GM23248 (cell line): ENCODE measurements around the gene UBE2G1. TPM values are rescaled to one million over a fixed set of nuclear protein-coding genes. Genes with fewer than 3 reads are reported as not detected.

ENCODE experiments used
- DNase-seq: peaks from one replicate; pipeline ENCODE4 v3.0.0-alpha.2; 2015
- H2AFZ ChIP-seq: fragments of 200-600 bp; sonication (generic); 2 replicates; pipeline ENCODE4 v1.6.1; 2016; ENCODE audit warnings: antibody characterized with exemption
- H3F3A ChIP-seq: fragments of 200-600 bp; sonication (generic); 2 replicates; pipeline ENCODE4 v1.6.1; 2016; ENCODE audit warnings: mild to moderate bottlenecking, antibody characterized with exemption, mixed run types; ENCODE audit not compliant: insufficient read depth
- H3K27ac ChIP-seq: fragments of 200-600 bp; sonication (generic); 2 replicates; pipeline ENCODE4 v1.5.1; 2016; ENCODE audit warnings: mild to moderate bottlenecking
- H3K27me3 ChIP-seq: fragments of 200-600 bp; sonication (generic); replicated peaks from 2 replicates; pipeline ENCODE4 v1.6.1; 2016; ENCODE audit warnings: mild to moderate bottlenecking; ENCODE audit not compliant: insufficient read depth
- H3K36me3 ChIP-seq: fragments of 200-600 bp; sonication (generic); 2 replicates; pipeline ENCODE4 v1.6.1; 2016; ENCODE audit warnings: low read depth, mild to moderate bottlenecking
- H3K4me1 ChIP-seq: fragments of 200-600 bp; sonication (generic); 2 replicates; pipeline ENCODE4 v1.6.1; 2016; ENCODE audit warnings: mild to moderate bottlenecking; ENCODE audit not compliant: insufficient read depth
- H3K4me2 ChIP-seq: fragments of 200-600 bp; sonication (generic); one replicate; pipeline ENCODE4 v1.6.1; 2016; ENCODE audit warnings: mild to moderate bottlenecking; ENCODE audit not compliant: unreplicated experiment
- H3K4me3 ChIP-seq: fragments of 200-600 bp; sonication (generic); 2 replicates; pipeline ENCODE4 v1.5.1; 2016; ENCODE audit warnings: mild to moderate bottlenecking
- H3K79me2 ChIP-seq: fragments of 200-600 bp; sonication (generic); 2 replicates; pipeline ENCODE4 v1.6.1; 2016; ENCODE audit warnings: mild to moderate bottlenecking; ENCODE audit not compliant: insufficient read depth
- H3K9ac ChIP-seq: fragments of 200-600 bp; sonication (generic); 2 replicates; pipeline ENCODE4 v1.6.1; 2016; ENCODE audit warnings: mild to moderate bottlenecking
- H3K9me2 ChIP-seq: fragments of 200-600 bp; sonication (generic); 2 replicates; pipeline ENCODE4 v1.6.1; 2016; ENCODE audit warnings: mixed run types, mild to moderate bottlenecking, moderate library complexity; ENCODE audit not compliant: insufficient read depth
- H3K9me3 ChIP-seq: fragments of 200-600 bp; sonication (generic); one replicate; pipeline ENCODE4 v1.6.1; 2017; ENCODE audit warnings: low read depth
- H4K20me1 ChIP-seq: fragments of 200-600 bp; sonication (generic); 2 replicates; pipeline ENCODE4 v1.6.0; 2016; ENCODE audit not compliant: insufficient read depth
- EZH2 ChIP-seq: fragments of 200-600 bp; sonication (generic); IDR thresholded peaks from 2 replicates; pipeline ENCODE4 v1.6.1; 2018; ENCODE audit warnings: antibody characterized with exemption, mild to moderate bottlenecking; ENCODE audit not compliant: insufficient read depth, poor library complexity, severe bottlenecking
- EZH2phosphoT487 ChIP-seq: fragments of 200-600 bp; sonication (generic); IDR thresholded peaks from 2 replicates; pipeline ENCODE4 v1.6.1; 2018; ENCODE audit warnings: antibody characterized with exemption, moderate library complexity, mild to moderate bottlenecking, low read depth; ENCODE audit not compliant: insufficient read depth
- WGBS, 2 experiments: methylation state at CpG; one replicate each; pipeline ENCODE4 v1.1.6; 2015 to 2017; ENCODE audit warnings: low lambda C conversion rate in 2 of 2, low coverage in 1 of 2; ENCODE audit errors: missing lambda C conversion rate in 2 of 2; 5-methylcytosine and 5-hydroxymethylcytosine counted together
- in situ Hi-C: fragments of 300-500 bp; cut with MboI; formaldehyde crosslinking; loops from 2 replicates; pipeline ENCODE4 v1.15.0; 2020
- polyA plus RNA-seq: library from polyadenylated mRNA; unstranded; fragments of >200 nt; fragmentation: Nextera tagmentation; extraction: Ambion mirVana; gene quantifications from 2 replicates; pipeline ENCODE4 v1.2.1, GENCODE V29; 2016
- total RNA-seq: library from RNA; depleted of rRNA; stranded (reverse); fragments of >200 nt; shearing (Covaris generic); gene quantifications from 2 replicates; pipeline ENCODE4 v1.2.3, GENCODE V29; 2014

Gene UBE2G1
- total and polyA plus RNA-seq, 2 experiments from 2014 or later: 37.8 to 49.4 TPM

GRCh38 chr17:4305224-4305623 lies 61.3 kb downstream of the UBE2G1 start:
- WGBS, 2 experiments: 89 to 91% methylated on average over 7 of the region's 7 CpGs
- Histone ChIP-seq H3K4me2 (no peak overlapping the region), H3K79me2 (peaks cover 97% of the 10 kb centered on the region), H3K9ac (no peak overlapping the region), H3K9me2 (no peaks in the 10 kb centered on the region), H3F3A (peaks cover 8% of the 10 kb centered on the region; the same call in 1 of the 2 replicates), H2AFZ (no peak overlapping the region), H3K36me3 (no peaks in the 10 kb centered on the region; the same call in 1 of the 2 replicates), H3K4me1 (peaks cover 14% of the 10 kb centered on the region), H3K27me3 (no peaks in the 10 kb centered on the region), H3K4me3 (no peak overlapping the region), H3K9me3 (no peaks in the 10 kb centered on the region), H3K27ac (no peak overlapping the region), H4K20me1 (peaks cover 10% of the 10 kb centered on the region; the same call in 1 of the 2 replicates)
- TF ChIP-seq EZH2phosphoT487 (no peak), EZH2 (no peak)
- DNase-seq: no peak
- in situ Hi-C loops: no loop called here

GRCh38 chr17:4304417-4305027 lies 62.0 kb downstream of the UBE2G1 start:
- Histone ChIP-seq H4K20me1 (peaks cover 4% of the 10 kb centered on the region; the same call in 1 of the 2 replicates), H3K36me3 (no peaks in the 10 kb centered on the region; the same call in 1 of the 2 replicates), H3K9ac (no peak overlapping the region), H2AFZ (no peak overlapping the region), H3F3A (peaks cover 8% of the 10 kb centered on the region; the same call in 1 of the 2 replicates), H3K4me2 (no peak overlapping the region), H3K27ac (no peak overlapping the region), H3K79me2 (peaks cover 97% of the 10 kb centered on the region), H3K27me3 (no peaks in the 10 kb centered on the region), H3K9me3 (no peaks in the 10 kb centered on the region), H3K4me1 (peaks cover 8% of the 10 kb centered on the region; the same call in 1 of the 2 replicates), H3K4me3 (no peak overlapping the region), H3K9me2 (no peaks in the 10 kb centered on the region)
- 49 to 50% methylated on average over 6 of the region's 6 CpGs for WGBS, 2 experiments
- TF ChIP-seq EZH2phosphoT487 (no peak), EZH2 (no peak)
- in situ Hi-C loops: no loop called here
- DNase-seq: peak; percentile 64

DNA sequence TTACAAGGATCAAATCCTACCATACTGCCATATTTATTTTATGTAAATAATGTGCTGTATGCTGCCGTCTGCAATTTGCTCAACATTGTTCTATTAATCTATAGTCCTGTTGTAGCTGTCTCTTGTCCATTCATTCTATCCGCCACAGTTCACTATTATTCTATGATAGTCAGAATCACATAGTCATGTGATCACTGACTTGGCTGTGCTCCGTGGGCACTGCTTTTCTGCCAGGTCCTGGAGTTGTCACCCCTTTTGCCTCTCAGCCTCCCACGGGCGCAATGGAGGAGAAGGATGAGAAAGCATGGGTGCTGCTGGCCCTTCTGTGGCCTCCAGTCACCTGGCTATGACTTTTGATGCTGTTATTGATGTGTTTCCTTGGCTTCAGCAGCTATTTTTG lies 65.4 kb downstream of the UBE2G1 start:
- Histone ChIP-seq H2AFZ (no peak overlapping the region), H3K4me2 (no peak overlapping the region), H3F3A (peaks cover 14% of the 10 kb centered on the region), H3K9ac (no peak overlapping the region), H3K27me3 (no peaks in the 10 kb centered on the region), H3K9me3 (no peaks in the 10 kb centered on the region), H3K9me2 (no peaks in the 10 kb centered on the region), H4K20me1 (peaks cover 22% of the 10 kb centered on the region; the same call in 1 of the 2 replicates), H3K4me1 (peaks cover 16% of the 10 kb centered on the region), H3K79me2 (peaks cover 97% of the 10 kb centered on the region), H3K4me3 (no peak overlapping the region), H3K36me3 (no peaks in the 10 kb centered on the region; the same call in 1 of the 2 replicates), H3K27ac (no peak overlapping the region)
- no peak for DNase-seq
- TF ChIP-seq EZH2phosphoT487 (no peak), EZH2 (no peak)
- 76 to 79% methylated on average over 5 of the region's 5 CpGs for WGBS, 2 experiments
- in situ Hi-C loops: no loop called here

DNA sequence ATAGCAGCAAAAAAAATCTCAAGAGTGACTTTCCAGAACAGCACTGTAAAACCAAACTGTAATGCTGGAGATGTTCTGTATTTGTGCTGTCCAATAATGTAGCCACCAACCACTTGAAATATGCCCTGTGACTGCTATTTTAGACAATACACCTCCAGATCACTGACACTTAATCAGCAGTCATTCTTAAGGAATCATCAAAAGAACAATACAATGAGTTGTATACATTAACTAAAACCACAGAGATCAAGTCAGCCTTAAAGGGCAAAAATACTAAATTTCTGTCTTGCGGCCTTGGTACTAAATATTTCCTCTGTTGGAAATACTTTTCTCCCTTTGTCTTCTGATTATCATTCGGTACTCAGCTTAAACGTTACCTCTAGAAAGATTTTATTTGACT lies 69.1 kb downstream of the UBE2G1 start:
- Histone ChIP-seq H4K20me1 (peaks cover 31% of the 10 kb centered on the region; the same call in 1 of the 2 replicates), H2AFZ (no peak overlapping the region), H3K27ac (no peak overlapping the region), H3K9me2 (no peaks in the 10 kb centered on the region), H3K9me3 (no peaks in the 10 kb centered on the region), H3K27me3 (no peaks in the 10 kb centered on the region), H3K9ac (0 out of 2 replicates have a peak overlapping the region, but pooled peaks have one; percentile 16), H3K4me1 (peaks cover 16% of the 10 kb centered on the region), H3K4me3 (no peak overlapping the region), H3K4me2 (peak overlapping the region; percentile 36), H3K79me2 (peaks cover 97% of the 10 kb centered on the region), H3F3A (peaks cover 6% of the 10 kb centered on the region; the same call in 1 of the 2 replicates), H3K36me3 (peaks cover 13% of the 10 kb centered on the region; the same call in 1 of the 2 replicates)
- 81 to 87% methylated on average over 3 of the region's 3 CpGs for WGBS, 2 experiments
- in situ Hi-C loops: no loop called here
- DNase-seq: peak; percentile 4
- TF ChIP-seq EZH2: no peak
